Naive thymus-derived CD4-positive, alpha-beta T cell (primary cell): ENCODE results near the gene KIF24. TPM values are rescaled to one million over a fixed set of nuclear protein-coding genes. Genes with fewer than 3 reads are reported as not detected.
A peak's percentile ranks its signal among the peaks of the same experiment; 100 is the strongest.
"Not testable (repeated sequence)": the region's sequence is repeated elsewhere in the genome, so short reads cannot be mapped to it uniquely, and the experiment has no call there.

Experiments used
- ATAC-seq: fragments of 150-1000 bp; cut with Tn5 transposase; 2 replicates; pipeline ENCODE4 v1.10.0; 2021; ENCODE audit warnings: mild to moderate bottlenecking, moderate library complexity
- CTCF ChIA-PET: fragments of 350-600 bp; sonication (Branson Sonifier 250); formaldehyde crosslinking; loops from one replicate; lab custom pipeline; 2021; ENCODE audit warnings: antibody characterized with exemption; lab: Charles Lee
- POLR2A ChIA-PET: fragments of 350-600 bp; sonication (Branson Sonifier 250); formaldehyde crosslinking; loops from one replicate; lab custom pipeline; 2021; ENCODE audit warnings: antibody characterized with exemption, inconsistent platforms; lab: Charles Lee
- DNase-seq, 9 donors: peaks; one replicate each; pipeline versions ENCODE4 v3.0.0 to v3.0.0-alpha.2; 2020 to 2022; ENCODE audit warnings: mixed read lengths in 1 of 9
- H3K27ac ChIP-seq: one replicate; pipeline ENCODE4 v1.7.0; 2013; ENCODE audit warnings: mild to moderate bottlenecking, low read depth, low read length, moderate library complexity
- H3K27me3 ChIP-seq, 2 donors: one replicate each; pipeline ENCODE4 v1.7.0; 2013; ENCODE audit warnings: low read length in 2 of 2, mild to moderate bottlenecking in 2 of 2, moderate library complexity in 2 of 2; ENCODE audit not compliant: control insufficient read depth in 2 of 2, insufficient read depth in 2 of 2
- H3K36me3 ChIP-seq, 3 experiments: 1 replicate in 2 of 3; 2 replicates in 1 of 3; pipeline ENCODE4 v1.7.0; 2013; ENCODE audit warnings: low read length in 3 of 3, mild to moderate bottlenecking in 3 of 3, moderate library complexity in 1 of 3; ENCODE audit not compliant: insufficient read depth in 3 of 3, control insufficient read depth in 2 of 3
- H3K4me1 ChIP-seq, 2 donors: one replicate each; pipeline ENCODE4 v1.7.0; 2013; ENCODE audit warnings: low read length in 2 of 2, mild to moderate bottlenecking in 2 of 2, moderate library complexity in 1 of 2; ENCODE audit not compliant: control insufficient read depth in 2 of 2, insufficient read depth in 2 of 2
- H3K4me3 ChIP-seq: 2 replicates; pipeline ENCODE4 v1.7.0; 2013; ENCODE audit warnings: mild to moderate bottlenecking, low read length
- H3K9me3 ChIP-seq, 3 experiments: 1 replicate in 2 of 3; 2 replicates in 1 of 3; pipeline ENCODE4 v1.7.0; 2013; ENCODE audit warnings: low read length in 3 of 3; ENCODE audit not compliant: control insufficient read depth in 2 of 3
- H3K27ac Mint-ChIP-seq, 9 donors: one replicate each; pipeline ENCODE4 v1.8.0; 2020 to 2022; ENCODE audit warnings: mixed read lengths in 9 of 9, mild to moderate bottlenecking in 8 of 9, moderate library complexity in 5 of 9, inconsistent platforms in 2 of 9
- H3K27me3 Mint-ChIP-seq, 5 donors: one replicate each; pipeline ENCODE4 v1.8.0; 2021 to 2022; ENCODE audit warnings: mixed read lengths in 5 of 5, mild to moderate bottlenecking in 1 of 5
- H3K36me3 Mint-ChIP-seq, 5 donors: one replicate each; pipeline ENCODE4 v1.8.0; 2020 to 2022; ENCODE audit warnings: mixed read lengths in 5 of 5, mild to moderate bottlenecking in 3 of 5, inconsistent platforms in 1 of 5
- H3K4me1 Mint-ChIP-seq, 7 donors: one replicate each; pipeline ENCODE4 v1.8.0; 2020 to 2022; ENCODE audit warnings: mixed read lengths in 7 of 7, mild to moderate bottlenecking in 3 of 7, inconsistent platforms in 1 of 7
- H3K4me3 Mint-ChIP-seq, 10 donors: one replicate each; pipeline ENCODE4 v1.8.0; 2020 to 2022; ENCODE audit warnings: mild to moderate bottlenecking in 10 of 10, mixed read lengths in 10 of 10, moderate library complexity in 6 of 10, inconsistent platforms in 2 of 10
- H3K9me3 Mint-ChIP-seq, 11 donors: one replicate each; pipeline ENCODE4 v1.8.0; 2020 to 2022; ENCODE audit warnings: mixed read lengths in 11 of 11, mild to moderate bottlenecking in 4 of 11, inconsistent platforms in 1 of 11, moderate library complexity in 1 of 11
- intact Hi-C, 2 donors: fragments of 100-400 bp; cut with micrococcal nuclease; formaldehyde crosslinking; loops; one replicate each; pipeline ENCODE4 v1.15.1; 2023
- polyA plus RNA-seq, 2 donors: library from polyadenylated mRNA; unstranded; fragments of 300-500 nt; fragmentation: Illumina TruSeq; gene quantifications; one replicate each; pipeline ENCODE4 v1.2.3, GENCODE V29; 2021
- total RNA-seq, 6 experiments: library from RNA in 5 of 6; stranded (reverse) in 5 of 6; gene quantifications; 1 replicate in 5 of 6; 2 replicates in 1 of 6; pipeline ENCODE4 v1.2.3 and lab custom pipeline; 2021 to 2026

KIF24 gene
- total and polyA plus RNA-seq, 7 experiments from 2014 or later, result 0.11 to 6.0 (median 0.23) TPM

GRCh38 chr9:34367751-34368410, 38.8 kb upstream of the KIF24 start:
- H3K36me3 ChIP-seq, H3K4me3 ChIP-seq, H3K9me3 ChIP-seq, H3K27ac ChIP-seq, intact Hi-C loops, H3K4me3 Mint-ChIP-seq, H3K27me3 ChIP-seq, ATAC-seq, DNase-seq, H3K9me3 Mint-ChIP-seq, H3K27ac Mint-ChIP-seq, POLR2A ChIA-PET, H3K27me3 Mint-ChIP-seq: not testable (repeated sequence)
- Mint-ChIP-seq H3K36me3 (peaks cover 0 to 27% (median 20%) of the 10 kb centered on the region in 5 donors), H3K4me1 (peaks cover 13 to 24% (median 15%) of the 10 kb centered on the region in 7 donors)
- CTCF ChIA-PET, result interaction anchor here (1.5 kb wide), 1 partner anchor 10 kb away, joined by 3 read pairs; no protein-coding TSS in a partner anchor
- peaks cover 0 to 21% of the 10 kb centered on the region in 2 donors for H3K4me1 ChIP-seq

- no peaks in the 10 kb centered on the region for H3K27me3 ChIP-seq
- no peaks in the 10 kb centered on the region for H3K36me3 ChIP-seq
- H3K9me3 ChIP-seq, result no peaks in the 10 kb centered on the region
- no peak for ATAC-seq
- peaks cover 0 to 24% (median 20%) of the 10 kb centered on the region in 5 donors for H3K36me3 Mint-ChIP-seq
- no peak overlapping the region for H3K4me3 ChIP-seq
- H3K9me3 Mint-ChIP-seq, result peaks cover 0 to 5% (median 0%) of the 10 kb centered on the region in 11 donors
- peaks cover 14 to 29% (median 20%) of the 10 kb centered on the region in 7 donors for H3K4me1 Mint-ChIP-seq
- no peak overlapping the region for H3K27ac Mint-ChIP-seq
- no peak overlapping the region for H3K27ac ChIP-seq
- DNase-seq, result no peak
- peaks cover 0 to 21% of the 10 kb centered on the region in 2 donors for H3K4me1 ChIP-seq
- H3K27me3 Mint-ChIP-seq, result no peaks in the 10 kb centered on the region
- CTCF ChIA-PET, result no interaction called here
- POLR2A ChIA-PET, result no interaction called here
- intact Hi-C loops, result no loop called here
- no peak overlapping the region for H3K4me3 Mint-ChIP-seq
Observed at GRCh38 chr9:34366365-34366764, 37.3 kb upstream of the KIF24 start.

- Mint-ChIP-seq H3K9me3 (peaks cover 0 to 5% (median 0%) of the 10 kb centered on the region in 11 donors), H3K4me1 (peaks cover 14 to 29% (median 20%) of the 10 kb centered on the region in 7 donors), H3K27ac (peak overlapping the region in 1 of 9 donors; percentile 59), H3K27me3 (no peaks in the 10 kb centered on the region), H3K4me3 (no peak overlapping the region), H3K36me3 (peaks cover 0 to 21% (median 17%) of the 10 kb centered on the region in 5 donors)
- H3K4me3 ChIP-seq, result no peak overlapping the region
- no peak for DNase-seq
- H3K27me3 ChIP-seq, result no peaks in the 10 kb centered on the region
- ChIA-PET CTCF (interaction anchor here (0.8 kb wide), 1 partner anchor 154 kb away, joined by 4 read pairs; no protein-coding TSS in a partner anchor), POLR2A (no interaction called here)
- no peaks in the 10 kb centered on the region for H3K36me3 ChIP-seq
- intact Hi-C loops, result no loop called here
- H3K4me1 ChIP-seq, result peaks cover 0 to 21% of the 10 kb centered on the region in 2 donors
- no peak overlapping the region for H3K27ac ChIP-seq
- no peak for ATAC-seq
- no peaks in the 10 kb centered on the region for H3K9me3 ChIP-seq
Observed at GRCh38 chr9:34365282-34365681, 36.2 kb upstream of the KIF24 start.

- Histone ChIP-seq H3K4me3 (no peak overlapping the region), H3K27ac (peak overlapping the region; percentile 22), H3K9me3 (no peaks in the 10 kb centered on the region), H3K27me3 (no peaks in the 10 kb centered on the region), H3K36me3 (no peaks in the 10 kb centered on the region), H3K4me1 (peaks cover 0 to 21% of the 10 kb centered on the region in 2 donors)
- H3K9me3 Mint-ChIP-seq, result peaks cover 0 to 5% (median 0%) of the 10 kb centered on the region in 11 donors
- H3K4me1 Mint-ChIP-seq, result peaks cover 14 to 29% (median 20%) of the 10 kb centered on the region in 7 donors
- ATAC-seq, result peak; percentile 85
- H3K36me3 Mint-ChIP-seq, result peaks cover 0 to 18% (median 13%) of the 10 kb centered on the region in 5 donors
- intact Hi-C loops, result no loop called here
- H3K27ac Mint-ChIP-seq, result peak overlapping the region; percentile 24 to 87 (median 73)
- H3K27me3 Mint-ChIP-seq, result no peaks in the 10 kb centered on the region
- H3K4me3 Mint-ChIP-seq, result peak overlapping the region; percentile 26 to 79 (median 53)
- DNase-seq, result peak in 7 of 9 donors; percentile 23 to 65 (median 53)
- ChIA-PET CTCF (interaction anchor here (1.3 to 1.6 kb wide), 2 partner anchors 14 to 40 kb away, joined by 3 to 10 read pairs; no protein-coding TSS in a partner anchor), POLR2A (interaction anchor here (0.8 to 1.3 kb wide), 2 partner anchors 16 to 17 kb away, joined by 3 read pairs; no protein-coding TSS in a partner anchor)
Observed at GRCh38 chr9:34363619-34364351, 34.7 kb upstream of the KIF24 start.

GRCh38 chr9:34362614-34363214, 33.6 kb upstream of the KIF24 start:
- H3K36me3 ChIP-seq, result no peaks in the 10 kb centered on the region
- no peaks in the 10 kb centered on the region for H3K27me3 ChIP-seq
- peaks cover 0 to 6% (median 2%) of the 10 kb centered on the region in 11 donors for H3K9me3 Mint-ChIP-seq
- peaks cover 0 to 14% (median 14%) of the 10 kb centered on the region in 5 donors for H3K36me3 Mint-ChIP-seq
- DNase-seq (no peak), ATAC-seq (no peak)
- POLR2A ChIA-PET, result interaction anchor here (1.3 kb wide), 1 partner anchor 18 kb away, joined by 3 read pairs; no protein-coding TSS in a partner anchor
- peak overlapping the region in 1 of 10 donors; percentile 2 for H3K4me3 Mint-ChIP-seq
- H3K27ac ChIP-seq, result no peak overlapping the region
- H3K4me3 ChIP-seq, result no peak overlapping the region
- H3K27ac Mint-ChIP-seq, result peak overlapping the region in 1 of 9 donors; percentile 68
- H3K4me1 Mint-ChIP-seq, result peaks cover 14 to 29% (median 20%) of the 10 kb centered on the region in 7 donors
- H3K4me1 ChIP-seq, result peaks cover 0 to 21% of the 10 kb centered on the region in 2 donors
- CTCF ChIA-PET, result no interaction called here
- intact Hi-C loops, result no loop called here
- H3K9me3 ChIP-seq, result no peaks in the 10 kb centered on the region
- no peaks in the 10 kb centered on the region for H3K27me3 Mint-ChIP-seq

- H3K4me3 ChIP-seq, H3K4me1 ChIP-seq, intact Hi-C loops, H3K27ac ChIP-seq, H3K27me3 ChIP-seq, POLR2A ChIA-PET, DNase-seq, H3K9me3 ChIP-seq, H3K4me1 Mint-ChIP-seq, ATAC-seq, H3K4me3 Mint-ChIP-seq, H3K27me3 Mint-ChIP-seq, H3K27ac Mint-ChIP-seq, H3K36me3 ChIP-seq: not testable (repeated sequence)
- peaks cover 13 to 32% (median 25%) of the 10 kb centered on the region in 5 donors for H3K36me3 Mint-ChIP-seq
- CTCF ChIA-PET, result interaction anchor here (0.7 kb wide), 1 partner anchor 94 kb away, joined by 3 read pairs; no protein-coding TSS in a partner anchor
- H3K9me3 Mint-ChIP-seq, result peaks cover 0 to 30% (median 7%) of the 10 kb centered on the region in 11 donors
Observed at GRCh38 chr9:34352957-34353356, 23.9 kb upstream of the KIF24 start.
